AG04449 (cell line): ENCODE data around the gene SLX9.

Source experiments
- CTCF ChIA-PET: fragments of 350-600 bp; formaldehyde crosslinking; extraction: SDS; loops from one replicate; lab custom pipeline; 2021; ENCODE audit warnings: antibody characterized with exemption; lab: Yijun Ruan, JAX
- POLR2A ChIA-PET: fragments of 400-600, 350-600 bp; formaldehyde crosslinking; extraction: SDS; loops from one replicate; lab custom pipeline; 2020; ENCODE audit warnings: antibody characterized with exemption, inconsistent platforms; lab: Yijun Ruan, JAX
- DNase-seq: peaks from one replicate; pipeline ENCODE4 v3.0.0-alpha.2; 2010; ENCODE audit warnings: low read depth, low spot score
- H3K4me3 ChIP-seq: 2 replicates; pipeline ENCODE4 v1.5.1; 2011; ENCODE audit warnings: low read depth, mild to moderate bottlenecking, control low read depth, low read length
- TF ChIP-seq, protein P1 (sequence below): IDR thresholded peaks from one replicate; pipeline ENCODE4 v1.5.1; 2011; ENCODE audit warnings: mild to moderate bottlenecking, moderate library complexity, low read length, control low read depth, inconsistent platforms; ENCODE audit not compliant: insufficient read depth; ENCODE audit errors: missing control alignments

SLX9 gene

GRCh38 chr21:44966135-44967081 lies 26.6 kb downstream of the SLX9 start:
- POLR2A ChIA-PET: no interaction called here
- CTCF ChIA-PET: interaction anchor here (0.9 to 27.1 kb wide), 5 partner anchors 16 to 172 kb away, joined by 3 to 601 read pairs (median 4); no protein-coding TSS in a partner anchor
- H3K4me3 ChIP-seq: no peak overlapping the region
- DNase-seq: no peak
- TF ChIP-seq, protein P1, sequence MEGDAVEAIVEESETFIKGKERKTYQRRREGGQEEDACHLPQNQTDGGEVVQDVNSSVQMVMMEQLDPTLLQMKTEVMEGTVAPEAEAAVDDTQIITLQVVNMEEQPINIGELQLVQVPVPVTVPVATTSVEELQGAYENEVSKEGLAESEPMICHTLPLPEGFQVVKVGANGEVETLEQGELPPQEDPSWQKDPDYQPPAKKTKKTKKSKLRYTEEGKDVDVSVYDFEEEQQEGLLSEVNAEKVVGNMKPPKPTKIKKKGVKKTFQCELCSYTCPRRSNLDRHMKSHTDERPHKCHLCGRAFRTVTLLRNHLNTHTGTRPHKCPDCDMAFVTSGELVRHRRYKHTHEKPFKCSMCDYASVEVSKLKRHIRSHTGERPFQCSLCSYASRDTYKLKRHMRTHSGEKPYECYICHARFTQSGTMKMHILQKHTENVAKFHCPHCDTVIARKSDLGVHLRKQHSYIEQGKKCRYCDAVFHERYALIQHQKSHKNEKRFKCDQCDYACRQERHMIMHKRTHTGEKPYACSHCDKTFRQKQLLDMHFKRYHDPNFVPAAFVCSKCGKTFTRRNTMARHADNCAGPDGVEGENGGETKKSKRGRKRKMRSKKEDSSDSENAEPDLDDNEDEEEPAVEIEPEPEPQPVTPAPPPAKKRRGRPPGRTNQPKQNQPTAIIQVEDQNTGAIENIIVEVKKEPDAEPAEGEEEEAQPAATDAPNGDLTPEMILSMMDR: no peak

DNA sequence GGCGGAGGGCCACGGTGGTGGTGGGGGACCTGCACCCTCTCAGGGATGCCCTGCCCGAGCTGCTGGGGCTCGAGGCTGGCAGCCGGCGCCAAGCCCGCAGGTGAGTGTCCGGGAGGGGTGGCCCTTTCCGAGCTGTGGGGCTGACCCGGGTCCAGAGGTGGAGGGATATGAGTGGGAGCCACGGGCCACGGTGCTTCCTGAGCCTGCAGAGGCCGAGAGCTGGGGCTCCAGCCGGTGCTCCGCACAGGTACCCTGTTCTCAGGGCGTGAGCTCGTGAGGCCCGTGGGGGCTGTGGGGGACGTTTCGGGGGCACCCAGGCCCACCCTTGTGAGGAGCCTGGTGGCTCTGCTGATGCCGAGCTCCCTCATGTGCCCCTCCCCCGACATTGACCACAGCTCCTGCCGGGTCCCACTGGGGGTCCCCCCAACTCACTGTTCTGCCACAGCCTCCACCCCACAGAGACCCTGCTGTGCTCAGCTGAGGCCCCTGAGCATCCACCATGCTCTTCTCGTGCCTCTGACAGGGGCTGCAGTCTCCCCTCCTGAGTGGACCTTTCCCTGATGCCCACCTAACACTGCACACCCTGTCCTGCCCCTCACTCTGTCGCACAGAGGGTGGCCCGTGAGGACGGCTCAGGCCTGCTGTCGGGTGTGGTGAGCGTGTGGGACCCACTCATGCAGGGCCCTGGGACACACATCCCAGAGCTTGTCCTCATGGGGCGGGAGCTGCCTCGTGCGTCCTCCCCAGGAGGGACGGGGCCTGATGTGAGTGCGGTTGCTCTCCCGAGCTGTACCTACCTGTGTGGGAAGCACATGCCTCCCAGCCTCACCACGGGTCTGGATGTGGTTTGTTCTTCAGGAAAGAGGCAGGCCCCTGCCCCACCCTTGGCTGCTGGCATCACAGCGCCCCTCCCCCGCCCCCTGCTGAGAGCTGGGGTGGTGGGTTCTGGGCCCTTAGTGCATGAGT lies 27.5 kb downstream of the SLX9 start:
- no peak overlapping the region for H3K4me3 ChIP-seq
- DNase-seq: no peak
- ChIA-PET CTCF (interaction anchor here (0.9 to 27.1 kb wide), 5 partner anchors 9 to 171 kb away, joined by 3 to 601 read pairs (median 4); no protein-coding TSS in a partner anchor), POLR2A (no interaction called here)
- TF ChIP-seq, protein P1: no peak

DNA sequence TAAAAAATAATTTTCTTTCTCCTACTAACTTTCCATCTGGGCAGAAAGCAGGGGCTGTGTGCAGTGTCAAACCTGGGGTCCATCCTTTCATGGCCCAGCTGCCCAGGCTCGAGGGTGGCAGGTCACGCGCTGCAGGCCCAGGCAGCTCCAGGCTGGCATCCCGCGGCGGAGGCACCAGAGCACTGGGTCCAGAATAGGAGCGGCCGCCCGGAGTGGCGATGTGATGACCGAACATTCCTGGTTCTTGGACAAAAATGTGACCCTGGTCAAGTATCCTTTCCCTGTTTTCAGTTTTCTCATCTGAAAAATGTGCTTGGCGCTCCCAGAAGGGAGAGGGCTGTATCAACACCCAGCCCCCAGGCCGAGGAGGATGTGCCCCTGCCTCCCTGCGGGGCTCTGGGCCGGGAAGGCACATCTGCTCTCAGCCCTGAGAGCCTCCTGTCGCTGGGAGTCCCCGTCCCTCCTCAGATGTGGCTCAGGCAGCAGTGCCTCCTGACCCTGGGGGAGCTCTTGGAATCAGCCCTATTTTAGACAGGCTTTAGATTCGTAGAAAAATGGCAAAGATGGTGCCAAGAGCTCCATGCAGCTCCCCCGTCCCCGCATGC lies 29.3 kb downstream of the SLX9 start:
- no peak for DNase-seq
- POLR2A ChIA-PET: no interaction called here
- H3K4me3 ChIP-seq: no peak overlapping the region
- CTCF ChIA-PET: interaction anchor here (1.1 to 2.2 kb wide), 5 partner anchors 8 to 168 kb away, joined by 3 to 10 read pairs (median 4); no protein-coding TSS in a partner anchor
- TF ChIP-seq, protein P1: no peak

- TF ChIP-seq, protein P1: no peak
- ChIA-PET POLR2A (interaction anchor here (0.7 kb wide), 1 partner anchor 167 kb away, joined by 3 read pairs; no protein-coding TSS in a partner anchor), CTCF (interaction anchor here (0.6 to 2.2 kb wide), 8 partner anchors 9 to 167 kb away, joined by 3 to 10 read pairs (median 3); no protein-coding TSS in a partner anchor)
- DNase-seq: no peak
- no peak overlapping the region for H3K4me3 ChIP-seq
Observed at GRCh38 chr21:44969931-44970755, 30.3 kb downstream of the SLX9 start.
